Spleen (tissue), 7 donors: ENCODE results near the gene ANKS1B.

Experiments
- POLR2A ChIP-seq, 3 donors: fragments of 450-650 bp; IDR thresholded peaks; one replicate each; pipeline ENCODE4 v1.5.1; 2017; ENCODE audit warnings: antibody characterized with exemption in 3 of 3, mild to moderate bottlenecking in 1 of 3
- TF ChIP-seq, protein P1 (sequence below), 11 experiments: fragments of 200-600 bp in 7 of 11; fragments of 450-650 bp in 4 of 11; sonication (generic) in 4 of 11; IDR thresholded peaks in 8 of 11; conservative IDR thresholded peaks in 3 of 11; 1 replicate in 7 of 11; 2 replicates in 4 of 11; pipeline versions ENCODE4 v1.4.0 to v1.8.0; 2016 to 2021; ENCODE audit warnings: antibody characterized with exemption in 11 of 11, inconsistent platforms in 4 of 11, mild to moderate bottlenecking in 1 of 11
- donor health status: DM: no; HTN: no; CAD: no; lungs with moderate emphysema.
- donor health status: DM: no; HTN: no; CAD: no.
- donor health status: DM: no; HTN: no; CAD: no.

DNA sequence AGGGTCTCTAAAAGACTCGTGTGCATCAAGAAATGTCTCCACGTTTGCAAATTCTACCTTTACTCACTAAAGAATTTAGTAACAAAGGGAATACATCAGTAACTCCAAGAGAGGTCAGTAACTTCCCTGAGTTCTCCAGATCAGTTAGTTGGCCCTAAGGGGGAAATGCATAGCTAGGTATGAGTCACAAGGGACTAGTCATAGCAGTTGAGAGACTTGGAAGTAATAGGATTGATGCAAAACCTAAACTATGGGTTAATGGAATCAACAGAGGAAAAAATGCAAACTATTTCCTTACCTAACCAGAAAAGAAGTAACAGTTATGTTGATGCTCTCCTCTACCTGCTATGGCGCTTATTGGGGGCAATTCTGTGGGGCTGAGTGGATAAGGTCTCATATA lies 486.0 kb downstream of the ANKS1B start:
- TF ChIP-seq, protein P1, sequence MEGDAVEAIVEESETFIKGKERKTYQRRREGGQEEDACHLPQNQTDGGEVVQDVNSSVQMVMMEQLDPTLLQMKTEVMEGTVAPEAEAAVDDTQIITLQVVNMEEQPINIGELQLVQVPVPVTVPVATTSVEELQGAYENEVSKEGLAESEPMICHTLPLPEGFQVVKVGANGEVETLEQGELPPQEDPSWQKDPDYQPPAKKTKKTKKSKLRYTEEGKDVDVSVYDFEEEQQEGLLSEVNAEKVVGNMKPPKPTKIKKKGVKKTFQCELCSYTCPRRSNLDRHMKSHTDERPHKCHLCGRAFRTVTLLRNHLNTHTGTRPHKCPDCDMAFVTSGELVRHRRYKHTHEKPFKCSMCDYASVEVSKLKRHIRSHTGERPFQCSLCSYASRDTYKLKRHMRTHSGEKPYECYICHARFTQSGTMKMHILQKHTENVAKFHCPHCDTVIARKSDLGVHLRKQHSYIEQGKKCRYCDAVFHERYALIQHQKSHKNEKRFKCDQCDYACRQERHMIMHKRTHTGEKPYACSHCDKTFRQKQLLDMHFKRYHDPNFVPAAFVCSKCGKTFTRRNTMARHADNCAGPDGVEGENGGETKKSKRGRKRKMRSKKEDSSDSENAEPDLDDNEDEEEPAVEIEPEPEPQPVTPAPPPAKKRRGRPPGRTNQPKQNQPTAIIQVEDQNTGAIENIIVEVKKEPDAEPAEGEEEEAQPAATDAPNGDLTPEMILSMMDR (IDR thresholded peaks at IDR 0.05 in 8 of 11, conservative IDR thresholded peaks at IDR 0.05 in 3 of 11): no peak
- TF ChIP-seq POLR2A (IDR thresholded peaks at IDR 0.05): no peak
